Stimulated activated CD8-positive, alpha-beta memory T cell treated with anti-CD3 and anti-CD28 coated beads, Interleukin-15, amount 100 ng/mL, for 48 hours (primary cell): ENCODE data around the gene YAF2.
"Not testable (repeated sequence)": the region's sequence is repeated elsewhere in the genome, so short reads cannot be mapped to it uniquely, and the experiment has no call there.

Experiments
- DNase-seq, 2 donors: peaks; one replicate each; pipeline ENCODE4 v3.0.0-alpha.2; 2020; ENCODE audit warnings: low read depth in 2 of 2

The YAF2 gene

GRCh38 chr12:42196723-42197603, 41.1 kb downstream of the YAF2 start:
- DNase-seq, result no peak

GRCh38 chr12:42192686-42193085, 45.4 kb downstream of the YAF2 start:
- no peak for DNase-seq

- no peak for DNase-seq
Measured at GRCh38 chr12:42192258-42192657, 45.8 kb downstream of the YAF2 start.

GRCh38 chr12:42190376-42190775, 47.7 kb downstream of the YAF2 start:
- DNase-seq, result no peak

DNA sequence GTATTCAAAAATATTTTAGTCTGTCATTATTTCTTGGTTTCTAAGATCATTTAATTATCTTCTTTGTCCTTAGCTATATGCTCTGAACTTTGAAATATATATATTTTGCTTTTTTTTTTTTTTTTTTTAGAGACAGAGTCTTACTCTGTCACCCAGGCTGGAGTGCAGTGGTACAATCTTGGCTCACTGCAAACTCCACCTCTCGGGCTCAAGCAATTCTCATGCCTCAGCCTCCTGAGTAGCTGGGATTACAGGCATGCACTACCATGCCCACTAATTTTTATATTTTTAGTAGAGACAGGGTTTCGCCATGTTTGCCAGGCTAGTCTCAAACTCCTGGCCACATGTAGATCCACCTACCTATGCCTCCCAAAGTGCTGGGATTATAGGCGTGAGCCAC, 49.8 kb downstream of the YAF2 start:
- DNase-seq, result not testable (repeated sequence)

DNA sequence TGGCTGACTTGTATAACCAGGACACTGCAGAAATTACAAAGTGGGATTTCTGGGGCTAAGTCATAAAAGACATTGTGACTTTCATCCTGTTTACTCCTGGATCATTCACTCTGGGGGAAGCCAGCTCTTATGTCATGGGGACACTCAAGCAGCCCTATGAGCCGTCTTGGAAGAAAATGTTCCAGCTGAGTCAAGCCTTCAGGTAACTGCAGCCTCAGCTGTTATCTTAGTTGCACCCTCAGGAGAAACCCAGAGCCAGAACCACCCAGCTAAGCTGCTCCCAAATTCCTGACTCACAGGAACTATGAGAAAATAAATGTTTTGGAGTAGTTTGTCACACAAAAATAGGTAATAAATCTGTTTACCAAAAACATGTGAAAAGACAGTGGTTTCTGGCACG, 50.2 kb downstream of the YAF2 start:
- DNase-seq, result no peak

DNA sequence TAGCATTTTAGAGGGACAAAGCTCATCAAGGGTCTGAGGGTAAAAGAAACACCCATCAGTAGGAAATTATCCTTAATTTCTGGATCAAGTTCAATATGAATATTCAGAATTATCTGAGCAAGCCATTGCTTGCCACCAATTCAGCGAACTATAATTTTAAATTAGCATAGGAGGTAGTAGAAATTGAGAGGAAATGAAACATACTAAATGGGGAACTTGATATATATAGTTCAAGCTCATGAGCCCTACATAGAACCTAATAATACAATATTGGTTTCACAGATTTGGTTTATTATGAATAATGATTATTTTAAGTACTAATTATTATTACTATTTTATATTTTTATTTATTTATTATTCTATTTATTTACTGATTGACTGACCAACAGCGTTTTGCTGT, 51.3 kb downstream of the YAF2 start:
- no peak for DNase-seq

DNA sequence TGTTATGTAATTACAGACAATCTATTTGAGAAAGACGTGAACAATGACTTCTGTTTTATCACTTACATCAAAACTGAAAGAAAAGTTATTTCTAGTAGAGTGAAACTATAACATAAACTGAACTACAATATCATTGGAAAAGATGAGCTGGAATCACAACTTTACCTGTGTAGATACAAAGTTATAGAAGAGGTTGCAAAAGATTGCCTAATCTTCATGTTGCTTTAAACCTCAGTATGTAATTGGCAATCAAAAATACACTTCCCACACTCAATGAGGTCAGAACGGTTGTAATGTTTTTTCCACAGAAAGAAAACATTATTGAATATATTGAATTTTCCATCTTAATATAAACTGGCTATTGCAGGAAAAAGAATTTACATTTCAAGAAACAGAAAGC, 55.7 kb downstream of the YAF2 start:
- no peak for DNase-seq

DNA sequence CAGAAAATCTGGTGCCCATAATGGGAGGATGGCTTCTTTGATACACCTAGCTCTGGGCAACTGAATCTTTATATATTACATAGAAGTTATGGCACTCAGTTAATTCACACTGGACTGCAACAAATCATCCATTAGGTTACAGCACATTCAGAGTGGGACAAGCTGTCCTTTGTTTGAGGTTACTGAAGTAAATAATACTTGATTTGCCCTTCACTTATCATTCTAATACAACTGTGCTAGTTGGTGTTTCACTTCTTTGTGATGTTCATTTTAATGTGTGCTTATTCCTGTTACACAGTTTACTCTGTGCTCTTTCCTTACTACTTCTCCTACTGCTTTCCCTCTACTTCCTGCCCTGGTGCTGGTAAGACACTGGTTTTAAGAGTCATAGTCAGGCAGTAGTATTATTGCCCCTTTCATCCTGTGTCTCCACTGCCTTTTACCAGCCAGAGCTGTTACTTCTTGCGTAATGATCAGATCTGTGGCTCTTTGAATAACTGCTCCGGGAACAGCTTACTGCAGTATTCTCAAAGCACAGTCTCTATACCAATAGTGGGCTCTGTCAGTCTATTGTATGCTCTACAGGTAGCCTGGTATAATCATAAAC, 57.0 kb downstream of the YAF2 start:
- no peak for DNase-seq

- no peak for DNase-seq
Measured at GRCh38 chr12:42178101-42178500, 59.9 kb downstream of the YAF2 start.

- DNase-seq, result no peak
Measured at GRCh38 chr12:42174978-42175377, 63.1 kb downstream of the YAF2 start.

DNA sequence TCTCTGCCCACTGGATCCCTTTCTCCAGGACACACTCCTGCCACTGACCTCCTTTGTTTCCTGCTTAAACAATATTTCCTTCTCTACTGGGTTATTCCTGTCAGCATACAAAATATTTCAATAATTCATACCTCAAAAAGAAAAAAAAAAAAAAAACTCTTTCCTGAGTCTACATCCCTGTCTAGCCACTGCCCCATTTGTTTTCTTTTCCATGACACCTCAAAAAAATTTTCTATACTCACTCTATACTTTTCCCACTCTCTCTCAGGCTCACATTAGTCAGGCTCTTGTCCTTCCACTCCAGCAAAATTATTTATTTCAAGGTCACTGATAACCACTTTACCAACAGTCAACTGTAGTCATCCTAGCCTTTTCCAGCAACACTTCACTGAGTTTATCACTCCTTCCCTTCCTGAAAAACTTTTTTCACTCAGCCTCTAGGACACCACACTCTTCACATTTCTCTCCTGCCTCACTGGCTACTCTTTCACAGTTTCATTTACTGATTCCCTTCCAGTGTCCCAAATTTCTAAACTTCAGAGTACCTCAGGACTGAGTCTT, 64.0 kb downstream of the YAF2 start:
- no peak for DNase-seq

GRCh38 chr12:42172441-42173210, 65.4 kb downstream of the YAF2 start:
- no peak for DNase-seq

- DNase-seq, result no peak
Measured at GRCh38 chr12:42167711-42168110, 70.3 kb downstream of the YAF2 start.

- no peak for DNase-seq
Measured at GRCh38 chr12:42166501-42166900, 71.5 kb downstream of the YAF2 start.

DNA sequence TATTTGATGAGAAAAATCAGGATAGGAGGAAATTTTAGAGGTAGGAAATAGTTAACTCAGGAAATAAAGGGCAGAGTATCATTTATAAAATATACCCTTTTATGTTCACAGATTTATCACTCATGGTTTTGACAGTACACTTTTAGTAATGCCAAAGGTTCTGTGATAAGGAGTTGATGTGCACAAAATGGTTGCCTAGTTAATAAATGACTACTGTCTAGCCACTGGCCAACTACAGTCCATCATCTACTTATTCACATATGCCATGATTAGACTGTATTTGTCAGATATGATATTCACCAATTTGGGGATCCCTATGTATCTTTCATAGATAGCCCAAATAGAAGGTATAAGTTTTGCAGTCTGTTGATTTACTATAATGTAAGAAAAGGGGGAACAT, 74.1 kb downstream of the YAF2 start:
- DNase-seq, result no peak

- no peak for DNase-seq
Measured at GRCh38 chr12:42162965-42163364, 75.1 kb downstream of the YAF2 start.

DNA sequence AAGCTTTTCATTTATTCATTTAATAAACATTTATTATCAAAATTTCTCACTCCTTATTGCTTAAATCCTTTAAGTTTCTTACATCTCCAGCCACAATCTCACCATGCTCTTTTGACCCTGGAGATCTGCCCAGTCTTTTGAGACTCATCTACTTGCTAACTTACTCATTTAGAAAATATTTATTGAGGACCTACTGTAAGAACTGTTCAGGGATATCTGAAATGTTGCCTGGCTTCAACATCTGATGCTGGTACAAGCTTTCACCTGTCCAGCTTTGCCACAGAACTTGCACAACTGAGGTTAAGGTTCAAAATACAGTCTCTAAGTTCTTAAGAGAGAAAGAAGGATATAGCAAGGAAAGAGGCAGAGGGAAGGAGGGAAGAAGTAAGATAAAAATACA, 75.9 kb downstream of the YAF2 start:
- DNase-seq, result no peak

- DNase-seq, result no peak
Measured at GRCh38 chr12:42161529-42161928, 76.5 kb downstream of the YAF2 start.

- no peak for DNase-seq
Measured at GRCh38 chr12:42156232-42156631, 81.8 kb downstream of the YAF2 start.

DNA sequence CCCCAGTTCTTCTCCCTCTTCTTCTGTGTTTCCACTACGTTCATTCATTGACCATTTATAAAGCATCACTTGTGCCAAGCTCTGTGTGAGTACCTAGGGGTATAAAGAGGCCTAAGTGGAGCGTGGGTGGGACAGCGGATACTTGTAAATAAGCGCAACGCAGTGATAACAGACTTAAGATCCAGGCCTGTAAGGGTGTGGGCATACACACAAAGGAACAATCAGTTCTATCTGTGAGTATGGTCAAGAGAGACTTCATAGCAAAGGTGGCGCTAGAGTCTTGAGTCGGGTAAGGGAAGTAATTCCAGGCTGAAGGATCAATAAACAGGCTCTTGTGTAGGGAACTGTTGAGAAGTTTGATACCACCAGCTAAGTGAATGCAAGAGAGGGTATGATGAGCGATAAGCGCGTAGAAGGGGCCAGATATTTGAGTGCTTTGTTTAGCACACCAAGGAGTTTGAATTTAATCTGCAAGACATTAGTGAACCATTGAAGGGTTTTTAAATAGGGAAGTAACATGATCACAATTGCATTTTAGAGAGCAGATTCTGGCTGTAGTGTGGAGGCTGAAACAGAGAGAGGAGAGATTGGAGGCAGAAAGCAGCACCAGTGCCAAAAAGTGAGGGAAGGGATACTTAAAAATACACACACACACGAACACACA, 92.4 kb downstream of the YAF2 start:
- no peak for DNase-seq

GRCh38 chr12:42145197-42145549, 92.9 kb downstream of the YAF2 start:
- no peak for DNase-seq
